Liver (tissue), 9 donors: ENCODE results near the gene PTPRN2. TPM values are rescaled to one million over a fixed set of nuclear protein-coding genes. Genes with fewer than 3 reads are reported as not detected.
"Not testable (repeated sequence)": the region's sequence is repeated elsewhere in the genome, so short reads cannot be mapped to it uniquely, and the experiment has no call there.

Experiments
- DNase-seq: peaks from one replicate; pipeline ENCODE4 v3.0.0-alpha.2; 2017; ENCODE audit warnings: low spot score
- H3K27ac ChIP-seq, 2 donors: one replicate each; pipeline ENCODE4 v1.7.0; 2013; ENCODE audit warnings: inconsistent platforms in 2 of 2, low read length in 2 of 2, control low read depth in 1 of 2, low read depth in 1 of 2, mild to moderate bottlenecking in 1 of 2
- H3K27me3 ChIP-seq, 4 donors: one replicate each; pipeline versions ENCODE4 v1.6.1 to v1.7.0; 2013; ENCODE audit warnings: low read length in 3 of 4, inconsistent platforms in 1 of 4, mild to moderate bottlenecking in 1 of 4, moderate library complexity in 1 of 4; ENCODE audit not compliant: control insufficient read depth in 4 of 4, insufficient read depth in 4 of 4
- H3K36me3 ChIP-seq, 4 donors: one replicate each; pipeline versions ENCODE4 v1.6.1 to v1.7.0; 2013; ENCODE audit warnings: low read length in 3 of 4, mild to moderate bottlenecking in 3 of 4, low read depth in 1 of 4, moderate library complexity in 1 of 4; ENCODE audit not compliant: control insufficient read depth in 4 of 4, insufficient read depth in 3 of 4
- H3K4me1 ChIP-seq, 4 donors: one replicate each; pipeline versions ENCODE4 v1.6.1 to v1.7.0; 2013; ENCODE audit warnings: low read length in 3 of 4, mild to moderate bottlenecking in 3 of 4, moderate library complexity in 1 of 4; ENCODE audit not compliant: control insufficient read depth in 4 of 4, insufficient read depth in 4 of 4
- H3K4me3 ChIP-seq, 3 donors: one replicate each; pipeline versions ENCODE4 v1.6.1 to v1.7.0; 2013; ENCODE audit warnings: low read length in 3 of 3, control low read depth in 1 of 3, low read depth in 1 of 3, mild to moderate bottlenecking in 1 of 3
- H3K9ac ChIP-seq, 2 donors: one replicate each; pipeline ENCODE4 v1.7.0; 2013; ENCODE audit warnings: low read length in 2 of 2, mild to moderate bottlenecking in 2 of 2, moderate library complexity in 2 of 2, control low read depth in 1 of 2, low read depth in 1 of 2
- H3K9me3 ChIP-seq, 4 donors: one replicate each; pipeline versions ENCODE4 v1.6.1 to v1.7.0; 2013; ENCODE audit warnings: low read length in 3 of 4; ENCODE audit not compliant: control insufficient read depth in 4 of 4
- ATF3 ChIP-seq: IDR thresholded peaks from 2 replicates; pipeline ENCODE4 v1.6.1; 2016; ENCODE audit warnings: antibody characterized with exemption
- CTCF ChIP-seq: fragments of 150-350 bp; IDR thresholded peaks from 2 replicates; pipeline ENCODE4 v1.5.1; 2017; ENCODE audit warnings: improper control_type of control experiment, low read depth, low read length; ENCODE audit not compliant: missing input control
- EGR1 ChIP-seq, 2 donors: IDR thresholded peaks; 2 replicates each; pipeline ENCODE4 v1.6.1; 2016 to 2018; ENCODE audit warnings: antibody characterized with exemption in 2 of 2, low read depth in 2 of 2
- FOXA1 ChIP-seq: IDR thresholded peaks from 2 replicates; pipeline ENCODE4 v1.6.1; 2016; ENCODE audit warnings: antibody characterized with exemption
- FOXA2 ChIP-seq: IDR thresholded peaks from 2 replicates; pipeline ENCODE4 v1.6.1; 2016; ENCODE audit warnings: antibody characterized with exemption
- GABPA ChIP-seq, 2 donors: IDR thresholded peaks in 1 of 2; conservative IDR thresholded peaks in 1 of 2; 2 replicates each; pipeline ENCODE4 v1.6.1; 2016; ENCODE audit warnings: antibody characterized with exemption in 2 of 2, mild to moderate bottlenecking in 1 of 2, moderate library complexity in 1 of 2
- HNF4A ChIP-seq, 2 donors: conservative IDR thresholded peaks; 2 replicates each; pipeline ENCODE4 v1.6.1; 2016; ENCODE audit warnings: antibody characterized with exemption in 2 of 2, mild to moderate bottlenecking in 2 of 2
- HNF4G ChIP-seq: IDR thresholded peaks from 2 replicates; pipeline ENCODE4 v1.6.1; 2016; ENCODE audit warnings: antibody characterized with exemption
- JUND ChIP-seq, 2 donors: IDR thresholded peaks; 2 replicates each; pipeline ENCODE4 v1.6.1; 2016; ENCODE audit warnings: antibody characterized with exemption in 2 of 2
- MAX ChIP-seq: IDR thresholded peaks from 2 replicates; pipeline ENCODE4 v1.6.1; 2016; ENCODE audit warnings: antibody characterized with exemption
- NR2F2 ChIP-seq: IDR thresholded peaks from 2 replicates; pipeline ENCODE4 v1.6.1; 2016; ENCODE audit warnings: antibody characterized with exemption
- RAD21 ChIP-seq, 2 donors: IDR thresholded peaks; 2 replicates each; pipeline ENCODE4 v1.6.1; 2016; ENCODE audit warnings: antibody characterized with exemption in 2 of 2, mild to moderate bottlenecking in 2 of 2
- SP1 ChIP-seq: IDR thresholded peaks from 2 replicates; pipeline ENCODE4 v1.6.1; 2018; ENCODE audit warnings: antibody characterized with exemption, mild to moderate bottlenecking
- TAF1 ChIP-seq: conservative IDR thresholded peaks from 2 replicates; pipeline ENCODE4 v1.6.1; 2016; ENCODE audit warnings: antibody characterized with exemption, mild to moderate bottlenecking
- YY1 ChIP-seq: IDR thresholded peaks from 2 replicates; pipeline ENCODE4 v1.6.1; 2016; ENCODE audit warnings: antibody characterized with exemption, mild to moderate bottlenecking
- ZBTB33 ChIP-seq: IDR thresholded peaks from 2 replicates; pipeline ENCODE4 v1.6.1; 2016; ENCODE audit warnings: antibody characterized with exemption
- WGBS: extraction: QIAGEN DNeasy Blood & Tissue Kit; methylation state at CpG from one replicate; pipeline ENCODE4 v1.1.7; 2013; 5-methylcytosine and 5-hydroxymethylcytosine counted together
- polyA plus RNA-seq, 2 donors: library from polyadenylated mRNA; stranded (reverse) in 1 of 2; unstranded in 1 of 2; fragments of 200-250 nt in 1 of 2; fragments of >200 nt in 1 of 2; fragmentation: Nextera tagmentation in 1 of 2; extraction: Ambion mirVana in 1 of 2; gene quantifications; one replicate each; pipeline versions ENCODE4 v1.2.1 to v1.2.3, GENCODE V29; 2013 to 2015
- total RNA-seq, 2 donors: library from RNA; depleted of rRNA; stranded (reverse); fragments of >200 nt; gene quantifications; one replicate each; pipeline ENCODE4 v1.2.3, GENCODE V29; 2014
- donor health status: healthy.
- donor health status: healthy.
- donor health status: healthy.
- donor health status: healthy.
- donor health status: healthy.

PTPRN2 gene
- total and polyA plus RNA-seq, 4 donors: 0.75 to 1.9 (median 1.1) TPM

GRCh38 chr7:157593541-157593940 is 994.1 kb downstream of the PTPRN2 start:
- 93% methylated on average over 14 of the region's 14 CpGs for WGBS
- Histone ChIP-seq H3K4me1 (no peaks in the 10 kb centered on the region), H3K9me3 (no peaks in the 10 kb centered on the region), H3K4me3 (no peak overlapping the region), H3K36me3 (no peaks in the 10 kb centered on the region), H3K27me3 (peaks cover 0 to 5% (median 2%) of the 10 kb centered on the region in 4 donors), H3K27ac (no peak overlapping the region), H3K9ac (no peak overlapping the region)
- no peak for TF ChIP-seq SP1
- TF ChIP-seq YY1: no peak
- no peak for TF ChIP-seq RAD21 (IDR thresholded peaks at IDR 0.05)
- TF ChIP-seq JUND (IDR thresholded peaks at IDR 0.05): no peak
- TF ChIP-seq FOXA2: no peak
- TF ChIP-seq HNF4G: no peak
- no peak for TF ChIP-seq CTCF
- no peak for TF ChIP-seq ZBTB33
- TF ChIP-seq GABPA (IDR thresholded peaks at IDR 0.05 in 1 of 2, conservative IDR thresholded peaks at IDR 0.05 in 1 of 2): no peak
- no peak for TF ChIP-seq TAF1
- no peak for TF ChIP-seq ATF3
- no peak for TF ChIP-seq HNF4A (conservative IDR thresholded peaks at IDR 0.05)
- no peak for TF ChIP-seq EGR1 (IDR thresholded peaks at IDR 0.05; ENCODE audit: low read depth in 2 of 2)
- TF ChIP-seq NR2F2: no peak
- DNase-seq: no peak

- 90% methylated on average over 31 of the region's 31 CpGs for WGBS
- not testable (repeated sequence) for H3K9ac ChIP-seq
These were observed 994.8 kb downstream of the PTPRN2 start for GRCh38 chr7:157592636-157593320.

GRCh38 chr7:157590526-157590925 is 997.1 kb downstream of the PTPRN2 start:
- no peak for TF ChIP-seq CTCF
- TF ChIP-seq HNF4G: no peak
- TF ChIP-seq HNF4A (conservative IDR thresholded peaks at IDR 0.05): no peak
- no peak for TF ChIP-seq RAD21 (IDR thresholded peaks at IDR 0.05)
- TF ChIP-seq ATF3: no peak
- no peak for TF ChIP-seq MAX
- TF ChIP-seq FOXA1: no peak
- H3K9me3 ChIP-seq: no peaks in the 10 kb centered on the region
- H3K36me3 ChIP-seq: no peaks in the 10 kb centered on the region
- DNase-seq: no peak
- H3K4me1 ChIP-seq: no peaks in the 10 kb centered on the region
- WGBS: 89% methylated on average over 13 of the region's 13 CpGs
- no peak overlapping the region for H3K27ac ChIP-seq
- no peak overlapping the region for H3K4me3 ChIP-seq
- peaks cover 0 to 8% (median 2%) of the 10 kb centered on the region in 4 donors for H3K27me3 ChIP-seq
- H3K9ac ChIP-seq: no peak overlapping the region

More at GRCh38 chr7:157592636-157593320, 994.8 kb downstream of the PTPRN2 start:
- not testable (repeated sequence) for H3K4me3 ChIP-seq, H3K36me3 ChIP-seq, H3K27me3 ChIP-seq, H3K27ac ChIP-seq, DNase-seq, H3K9me3 ChIP-seq, H3K4me1 ChIP-seq
